Measurements from ENCODE around the gene POLQ. TPM values are rescaled to one million over a fixed set of nuclear protein-coding genes. Genes with fewer than 3 reads are reported as not detected.

Gene POLQ
- total RNA-seq, 2 experiments from 2014 or later = 22.8 to 23.4 TPM

GRCh38 chr3:121552797-121553196, 7.0 kb upstream of the POLQ start:
- POLR2A ChIA-PET = interaction anchor here (0.7 kb wide), 1 partner anchor 1364 kb away, joined by 9 read pairs; no protein-coding TSS in a partner anchor

GRCh38 chr3:121552379-121552778, 6.6 kb upstream of the POLQ start:
- DNase-seq (no peak), ATAC-seq (no peak)
- POLR2A ChIA-PET = no interaction called here
- intact Hi-C loops (cut with DNase I, micrococcal nuclease) = no loop called here
- CTCF ChIA-PET = interaction anchor here (0.6 kb wide), 1 partner anchor 760 kb away, joined by 4 read pairs; no protein-coding TSS in a partner anchor
- Mint-ChIP-seq H3K4me1 (no peaks in the 10 kb centered on the region), H3K9me3 (ENCODE audit: low read depth) (no peaks in the 10 kb centered on the region), H3K27ac (no peak overlapping the region), H3K4me3 (no peak overlapping the region), H3K36me3 (ENCODE audit: low read depth) (no peaks in the 10 kb centered on the region), H3K27me3 (no peaks in the 10 kb centered on the region)

More at GRCh38 chr3:121552797-121553196, 7.0 kb upstream of the POLQ start:
- Mint-ChIP-seq H3K9me3 (ENCODE audit: low read depth) (no peaks in the 10 kb centered on the region), H3K4me1 (no peaks in the 10 kb centered on the region), H3K4me3 (no peak overlapping the region), H3K36me3 (ENCODE audit: low read depth) (no peaks in the 10 kb centered on the region), H3K27me3 (no peaks in the 10 kb centered on the region), H3K27ac (no peak overlapping the region)
- intact Hi-C loops (cut with DNase I, micrococcal nuclease) = no loop called here
- CTCF ChIA-PET = interaction anchor here (0.6 kb wide), 1 partner anchor 759 kb away, joined by 4 read pairs; no protein-coding TSS in a partner anchor
- no peak for DNase-seq
- no peak for ATAC-seq

- intact Hi-C loops (cut with DNase I, micrococcal nuclease) = loop anchor here (5.0 to 10.0 kb wide), 9 partner anchors 290 to 1482 kb away; partner anchors contain the start of genes DTX3L (in 1 of the 2), EAF2 (in 1 of the 2), FAM162A (in 1 of the 2) and HSPBAP1 (in 1 of the 2)
- POLR2A ChIA-PET = interaction anchor here (0.7 kb wide), 1 partner anchor 284 kb away, joined by 3 read pairs; no protein-coding TSS in a partner anchor
- Mint-ChIP-seq H3K4me1 (peaks cover 4% of the 10 kb centered on the region), H3K4me3 (peak overlapping the region; percentile 91), H3K27me3 (no peaks in the 10 kb centered on the region), H3K36me3 (ENCODE audit: low read depth) (peaks cover 27% of the 10 kb centered on the region), H3K27ac (peak overlapping the region; percentile 81), H3K9me3 (ENCODE audit: low read depth) (no peaks in the 10 kb centered on the region)
- CTCF ChIA-PET = interaction anchor here (0.6 to 1.4 kb wide), 5 partner anchors 16 to 715 kb away, joined by 3 to 4 read pairs (median 4); partner anchors contain the start of gene HCLS1
- DNase-seq = peak; percentile 29
- ATAC-seq = peak; percentile 3
These were observed 677 bp downstream of the POLQ start for GRCh38 chr3:121545049-121545573.

- H3K4me1 Mint-ChIP-seq = peaks cover 4% of the 10 kb centered on the region
- no peaks in the 10 kb centered on the region for H3K27me3 Mint-ChIP-seq
- CTCF ChIA-PET = interaction anchor here (0.7 kb wide), 1 partner anchor 12 kb away, joined by 5 read pairs; no protein-coding TSS in a partner anchor
- no peak overlapping the region for H3K27ac Mint-ChIP-seq
- no peak overlapping the region for H3K4me3 Mint-ChIP-seq
- H3K36me3 Mint-ChIP-seq (ENCODE audit: low read depth) = peaks cover 39% of the 10 kb centered on the region
- ATAC-seq = no peak
- POLR2A ChIA-PET = interaction anchor here (0.7 kb wide), 1 partner anchor 691 kb away, joined by 7 read pairs; no protein-coding TSS in a partner anchor
- intact Hi-C loops (cut with DNase I, micrococcal nuclease) = loop anchor here (10.0 kb wide), 3 partner anchors 292 to 1252 kb away; partner anchors contain the start of genes EAF2 (in 1 of the 2), FAM162A (in 1 of the 2), HSPBAP1 (in 1 of the 2) and IQCB1 (in 1 of the 2)
- H3K9me3 Mint-ChIP-seq (ENCODE audit: low read depth) = no peaks in the 10 kb centered on the region
- DNase-seq = no peak
These were observed 2.9 kb downstream of the POLQ start for GRCh38 chr3:121542924-121543323.

GRCh38 chr3:121531269-121531668, 14.5 kb downstream of the POLQ start:
- POLR2A ChIA-PET = no interaction called here
- no peak for ATAC-seq
- CTCF ChIA-PET = no interaction called here
- intact Hi-C loops (cut with DNase I, micrococcal nuclease) = no loop called here
- Mint-ChIP-seq H3K9me3 (ENCODE audit: low read depth) (no peaks in the 10 kb centered on the region), H3K36me3 (ENCODE audit: low read depth) (peaks cover 44% of the 10 kb centered on the region), H3K27ac (no peak overlapping the region), H3K4me1 (peaks cover 3% of the 10 kb centered on the region), H3K27me3 (no peaks in the 10 kb centered on the region), H3K4me3 (no peak overlapping the region)
- DNase-seq = no peak

- no peak overlapping the region for H3K27ac Mint-ChIP-seq
- peaks cover 34% of the 10 kb centered on the region for H3K36me3 Mint-ChIP-seq (ENCODE audit: low read depth)
- H3K4me3 Mint-ChIP-seq = no peak overlapping the region
- no peaks in the 10 kb centered on the region for H3K9me3 Mint-ChIP-seq (ENCODE audit: low read depth)
- ChIA-PET CTCF (no interaction called here), POLR2A (no interaction called here)
- intact Hi-C loops (cut with DNase I, micrococcal nuclease) = no loop called here
- ATAC-seq (no peak), DNase-seq (no peak)
- H3K4me1 Mint-ChIP-seq = peaks cover 3% of the 10 kb centered on the region
- no peaks in the 10 kb centered on the region for H3K27me3 Mint-ChIP-seq
These were observed 16.5 kb downstream of the POLQ start for GRCh38 chr3:121529308-121529707.

GRCh38 chr3:121520510-121520909, 25.3 kb downstream of the POLQ start:
- no peaks in the 10 kb centered on the region for H3K27me3 Mint-ChIP-seq
- no peak overlapping the region for H3K27ac Mint-ChIP-seq
- ChIA-PET POLR2A (no interaction called here), CTCF (no interaction called here)
- peaks cover 59% of the 10 kb centered on the region for H3K36me3 Mint-ChIP-seq (ENCODE audit: low read depth)
- no peak overlapping the region for H3K4me3 Mint-ChIP-seq
- no peak for DNase-seq
- intact Hi-C loops (cut with DNase I, micrococcal nuclease) = no loop called here
- ATAC-seq = no peak
- H3K4me1 Mint-ChIP-seq = no peaks in the 10 kb centered on the region
- peaks cover 16% of the 10 kb centered on the region for H3K9me3 Mint-ChIP-seq (ENCODE audit: low read depth)

GRCh38 chr3:121517953-121518655, 27.7 kb downstream of the POLQ start:
- H3K27ac Mint-ChIP-seq = no peak overlapping the region
- POLR2A ChIA-PET = no interaction called here
- no peaks in the 10 kb centered on the region for H3K27me3 Mint-ChIP-seq
- intact Hi-C loops (cut with DNase I, micrococcal nuclease) = no loop called here
- H3K4me1 Mint-ChIP-seq = no peaks in the 10 kb centered on the region
- H3K9me3 Mint-ChIP-seq (ENCODE audit: low read depth) = peaks cover 18% of the 10 kb centered on the region
- CTCF ChIA-PET = interaction anchor here (0.6 to 1.0 kb wide), 4 partner anchors 11 to 920 kb away, joined by 3 to 4 read pairs (median 3); no protein-coding TSS in a partner anchor
- H3K36me3 Mint-ChIP-seq (ENCODE audit: low read depth) = peaks cover 61% of the 10 kb centered on the region
- ATAC-seq (no peak), DNase-seq (no peak)
- H3K4me3 Mint-ChIP-seq = no peak overlapping the region

- no peaks in the 10 kb centered on the region for H3K4me1 Mint-ChIP-seq
- POLR2A ChIA-PET = no interaction called here
- H3K9me3 Mint-ChIP-seq (ENCODE audit: low read depth) = peaks cover 18% of the 10 kb centered on the region
- CTCF ChIA-PET = no interaction called here
- intact Hi-C loops (cut with DNase I, micrococcal nuclease) = no loop called here
- H3K27me3 Mint-ChIP-seq = no peaks in the 10 kb centered on the region
- DNase-seq (no peak), ATAC-seq (no peak)
- H3K27ac Mint-ChIP-seq = no peak overlapping the region
- no peak overlapping the region for H3K4me3 Mint-ChIP-seq
- H3K36me3 Mint-ChIP-seq (ENCODE audit: low read depth) = peaks cover 55% of the 10 kb centered on the region
These were observed 29.9 kb downstream of the POLQ start for GRCh38 chr3:121515862-121516261.

- ATAC-seq (no peak), DNase-seq (no peak)
- intact Hi-C loops (cut with DNase I, micrococcal nuclease) = no loop called here
- Mint-ChIP-seq H3K4me3 (no peak overlapping the region), H3K4me1 (no peaks in the 10 kb centered on the region), H3K36me3 (ENCODE audit: low read depth) (peaks cover 49% of the 10 kb centered on the region), H3K27ac (no peak overlapping the region), H3K27me3 (no peaks in the 10 kb centered on the region), H3K9me3 (ENCODE audit: low read depth) (peaks cover 18% of the 10 kb centered on the region)
- CTCF ChIA-PET = no interaction called here
- POLR2A ChIA-PET = no interaction called here
These were observed 30.5 kb downstream of the POLQ start for GRCh38 chr3:121515313-121515712.

- CTCF ChIA-PET = interaction anchor here (0.5 kb wide), 1 partner anchor 9 kb away, joined by 3 read pairs; no protein-coding TSS in a partner anchor
- POLR2A ChIA-PET = no interaction called here
- intact Hi-C loops (cut with DNase I, micrococcal nuclease) = no loop called here
- Mint-ChIP-seq H3K4me1 (no peaks in the 10 kb centered on the region), H3K27ac (no peak overlapping the region), H3K9me3 (ENCODE audit: low read depth) (peaks cover 18% of the 10 kb centered on the region), H3K4me3 (no peak overlapping the region), H3K27me3 (no peaks in the 10 kb centered on the region), H3K36me3 (ENCODE audit: low read depth) (peaks cover 48% of the 10 kb centered on the region)
- ATAC-seq = no peak
- no peak for DNase-seq
These were observed 31.3 kb downstream of the POLQ start for GRCh38 chr3:121514496-121514895.

GRCh38 chr3:121508389-121508788, 37.4 kb downstream of the POLQ start:
- no peak for DNase-seq
- intact Hi-C loops (cut with DNase I, micrococcal nuclease) = no loop called here
- peaks cover 45% of the 10 kb centered on the region for H3K36me3 Mint-ChIP-seq (ENCODE audit: low read depth)
- no peak overlapping the region for H3K4me3 Mint-ChIP-seq
- no peaks in the 10 kb centered on the region for H3K9me3 Mint-ChIP-seq (ENCODE audit: low read depth)
- no peak for ATAC-seq
- no peak overlapping the region for H3K27ac Mint-ChIP-seq
- H3K27me3 Mint-ChIP-seq = no peaks in the 10 kb centered on the region
- ChIA-PET CTCF (no interaction called here), POLR2A (no interaction called here)
- peaks cover 2% of the 10 kb centered on the region for H3K4me1 Mint-ChIP-seq
